Cerebellar cortex (tissue), 1 donor: Measurements from ENCODE around the gene ANKFY1.
A peak's percentile ranks its signal among the peaks of the same experiment; 100 is the strongest.
"Not testable (repeated sequence)": the region's sequence is repeated elsewhere in the genome, so short reads cannot be mapped to it uniquely, and the experiment has no call there.

Experiments
- DNase-seq: peaks from one replicate; pipeline ENCODE4 v3.0.0-alpha.2; 2015; ENCODE audit warnings: low spot score

ANKFY1 gene

DNA sequence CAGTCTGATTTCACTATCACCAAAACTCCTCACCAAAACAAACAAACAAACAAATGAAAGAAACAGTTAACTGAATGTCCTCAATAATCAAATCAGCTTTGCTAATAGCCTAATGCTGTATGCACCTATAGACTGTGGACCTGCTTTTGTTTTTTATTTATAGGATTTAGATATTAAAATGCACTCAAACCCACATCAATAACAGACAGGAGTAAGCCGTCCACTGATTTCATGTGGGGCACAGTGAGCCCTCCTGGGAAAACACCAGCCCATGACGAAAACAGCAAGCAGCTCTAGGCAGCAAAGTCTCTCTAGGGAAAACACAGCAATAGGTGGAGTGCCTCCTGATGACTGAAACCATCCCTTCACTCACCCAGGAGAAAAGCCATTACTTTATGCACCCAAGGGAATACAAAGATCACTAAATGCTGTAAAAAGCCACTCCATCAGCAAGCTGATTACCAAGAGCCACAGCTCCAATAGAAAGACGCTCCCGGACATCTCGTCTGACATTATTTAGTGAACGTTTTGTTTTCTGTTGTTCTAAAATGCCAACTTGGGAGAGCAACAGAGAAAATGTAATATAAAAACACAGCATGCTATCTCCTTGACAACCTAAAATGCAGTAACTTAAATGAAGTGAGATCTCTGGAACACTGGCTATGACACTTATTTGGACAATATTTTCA lies 47.8 kb downstream of the ANKFY1 start:
- DNase-seq: no peak

GRCh38 chr17:4214157-4214556 lies 49.6 kb downstream of the ANKFY1 start:
- no peak for DNase-seq

DNA sequence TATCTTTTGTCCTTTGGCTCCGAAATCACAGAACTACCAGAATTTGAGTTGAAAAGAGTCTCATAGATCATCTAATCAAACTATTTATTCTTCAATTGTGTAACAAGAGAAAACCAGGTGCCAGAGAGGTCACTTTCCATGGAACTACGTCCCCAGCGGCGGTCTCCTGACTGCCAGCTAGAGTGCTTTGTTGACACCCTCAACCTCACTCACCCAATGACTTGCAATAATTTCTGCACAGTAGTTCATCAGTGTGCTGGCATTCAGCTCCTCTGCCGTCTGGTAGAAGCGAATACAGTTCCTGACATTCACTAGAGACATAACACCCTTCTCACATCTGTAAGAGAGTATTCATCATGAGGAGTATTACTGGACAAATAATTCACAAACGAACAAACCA lies 54.2 kb downstream of the ANKFY1 start:
- no peak for DNase-seq

GRCh38 chr17:4208238-4208637 lies 55.5 kb downstream of the ANKFY1 start:
- DNase-seq: no peak

GRCh38 chr17:4206962-4207361 lies 56.8 kb downstream of the ANKFY1 start:
- no peak for DNase-seq

- DNase-seq: no peak
Measured at GRCh38 chr17:4205917-4206316, 57.9 kb downstream of the ANKFY1 start.

DNA sequence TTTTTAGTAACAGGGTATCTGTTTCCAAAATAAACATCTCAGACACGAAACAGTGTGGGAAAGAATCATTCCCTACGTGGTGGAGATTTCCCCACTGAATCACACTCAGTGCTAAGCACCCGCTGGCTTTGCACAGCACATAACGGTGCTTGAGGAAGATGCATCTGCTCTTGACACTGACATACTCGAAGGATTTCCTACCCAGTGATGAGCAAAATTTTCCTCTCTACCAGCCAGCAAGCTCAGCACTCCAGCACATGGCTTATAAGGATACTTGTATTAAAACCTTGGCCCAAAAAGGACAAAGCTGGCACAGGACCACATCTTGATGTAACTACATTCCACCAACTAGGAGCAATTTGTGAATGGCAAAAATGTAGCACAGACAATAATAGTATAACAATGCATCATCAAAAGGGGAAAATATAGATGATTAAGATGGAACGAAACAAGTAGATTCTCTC lies 59.0 kb downstream of the ANKFY1 start:
- no peak for DNase-seq

- DNase-seq: no peak
Measured at GRCh38 chr17:4204190-4204589, 59.6 kb downstream of the ANKFY1 start.

GRCh38 chr17:4201226-4201625 lies 62.6 kb downstream of the ANKFY1 start:
- DNase-seq: no peak

DNA sequence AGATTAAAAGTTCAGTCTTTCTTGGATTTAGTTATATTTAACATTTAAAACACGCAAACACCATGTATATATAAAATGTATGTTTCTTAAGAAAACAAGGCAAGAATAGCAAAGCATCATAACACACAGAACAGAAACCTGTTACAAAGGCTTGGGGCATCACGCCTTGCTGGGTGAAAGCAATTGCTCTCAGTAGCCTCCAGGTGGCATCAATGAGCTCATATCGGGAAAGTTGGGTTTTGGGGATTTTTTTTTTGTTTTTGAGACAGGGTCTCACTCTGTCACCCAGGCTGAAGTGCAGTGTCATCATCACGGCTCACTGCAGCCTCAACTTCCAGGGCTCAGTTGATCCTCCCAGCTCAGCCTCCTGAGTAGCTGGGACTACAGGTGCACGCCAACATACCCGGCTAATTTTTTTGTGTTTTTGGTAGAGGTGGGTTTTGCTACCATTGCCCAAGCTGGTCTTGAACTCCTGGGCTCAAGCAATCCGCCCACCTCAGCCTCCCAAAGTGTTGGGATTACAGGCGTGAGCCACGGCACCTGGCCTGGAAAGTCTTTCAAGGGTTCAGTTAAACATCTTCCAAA lies 63.9 kb downstream of the ANKFY1 start:
- DNase-seq: peak; percentile 47

DNA sequence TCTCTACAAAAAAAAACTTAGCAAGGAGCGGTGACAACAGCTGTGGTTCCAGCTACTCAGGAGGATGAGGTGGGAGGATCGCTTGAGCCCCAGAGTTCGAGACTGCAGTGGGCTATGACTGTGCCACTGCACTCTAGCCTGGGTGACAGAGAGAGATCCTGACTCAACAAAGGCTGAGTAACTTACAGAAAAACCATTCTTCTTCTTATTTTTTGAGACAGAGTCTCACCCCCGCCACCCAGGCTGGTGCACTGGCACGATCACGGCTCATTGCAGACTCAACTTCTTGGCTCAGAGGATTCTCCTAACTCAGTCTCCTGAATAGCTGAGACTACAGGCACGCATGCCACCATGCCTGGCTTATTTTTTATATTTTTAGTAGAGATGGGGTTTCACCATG lies 64.8 kb downstream of the ANKFY1 start:
- DNase-seq: no peak

GRCh38 chr17:4195306-4195705 lies 68.5 kb downstream of the ANKFY1 start:
- no peak for DNase-seq

DNA sequence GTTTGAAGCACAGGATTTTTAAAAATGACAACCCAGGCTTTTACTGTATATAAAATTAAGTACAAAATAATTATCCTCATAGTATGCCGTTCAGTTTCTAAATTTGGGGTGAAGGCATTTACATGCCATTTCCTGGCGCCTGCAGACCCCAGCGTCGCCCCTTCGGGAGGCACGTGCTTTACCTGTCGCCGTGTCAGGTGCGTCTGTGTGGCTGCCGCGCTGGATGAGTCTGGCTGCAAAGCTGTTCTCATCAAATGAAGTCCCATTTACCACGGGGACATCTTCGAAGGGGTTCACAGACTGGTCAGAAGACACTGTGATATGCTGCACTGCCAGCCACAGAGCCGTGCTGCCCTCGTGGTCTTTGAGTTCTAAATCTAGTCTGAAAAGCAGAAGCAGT lies 69.0 kb downstream of the ANKFY1 start:
- no peak for DNase-seq

GRCh38 chr17:4190791-4191190 lies 73.0 kb downstream of the ANKFY1 start:
- not testable (repeated sequence) for DNase-seq

DNA sequence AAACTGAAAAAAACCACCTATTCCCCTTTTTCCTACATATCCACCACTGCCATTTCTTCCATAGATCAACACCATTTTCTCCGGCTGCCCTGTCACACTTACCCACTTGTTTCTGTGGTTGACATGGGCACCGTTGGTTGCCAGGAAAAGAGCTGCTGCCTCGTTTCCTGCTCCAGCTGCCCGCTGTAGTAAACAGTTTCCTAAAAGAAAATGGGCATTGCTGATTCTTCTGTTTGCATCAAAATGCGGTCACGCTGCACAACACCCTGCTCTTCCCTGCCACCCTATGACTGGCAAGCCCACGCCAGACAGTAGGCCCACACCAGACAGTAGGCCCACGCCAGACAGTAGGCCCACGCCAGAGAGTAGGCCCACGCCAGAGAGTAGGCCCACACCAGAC lies 74.5 kb downstream of the ANKFY1 start:
- DNase-seq: no peak

- DNase-seq: no peak
Measured at GRCh38 chr17:4188076-4188475, 75.7 kb downstream of the ANKFY1 start.

GRCh38 chr17:4187076-4187475 lies 76.7 kb downstream of the ANKFY1 start:
- no peak for DNase-seq

GRCh38 chr17:4186357-4186881 lies 77.4 kb downstream of the ANKFY1 start:
- no peak for DNase-seq

GRCh38 chr17:4185656-4186055 lies 78.1 kb downstream of the ANKFY1 start:
- no peak for DNase-seq

- peak; percentile 94 for DNase-seq
Measured at GRCh38 chr17:4184811-4185210, 79.0 kb downstream of the ANKFY1 start.

- DNase-seq: peak; percentile 19
Measured at GRCh38 chr17:4182043-4182442, 81.7 kb downstream of the ANKFY1 start.

GRCh38 chr17:4180791-4181190 lies 83.0 kb downstream of the ANKFY1 start:
- no peak for DNase-seq

DNA sequence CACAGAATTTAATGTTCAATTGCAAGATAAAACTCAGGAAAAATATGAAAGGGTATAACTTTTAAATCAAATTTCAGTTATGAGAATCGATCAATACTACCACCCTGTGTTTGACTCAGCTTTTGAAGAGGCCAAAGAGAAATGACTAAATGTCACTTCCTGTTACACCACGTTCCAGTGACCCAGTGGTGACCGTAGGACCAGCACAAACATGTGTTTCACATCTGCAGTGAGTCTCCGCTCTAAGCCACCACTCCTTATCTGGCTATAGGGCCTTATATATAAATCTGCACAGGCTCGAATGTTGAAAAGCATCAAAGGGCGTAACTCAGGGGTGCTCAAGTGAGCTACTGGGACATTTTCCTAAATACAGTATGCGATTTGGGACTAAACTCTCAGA lies 84.7 kb downstream of the ANKFY1 start:
- DNase-seq: no peak

GRCh38 chr17:4178651-4179050 lies 85.1 kb downstream of the ANKFY1 start:
- no peak for DNase-seq
